Renal cortical epithelial cell (primary cell): ENCODE results near the gene CBX1. TPM values are rescaled to one million over a fixed set of nuclear protein-coding genes. Genes with fewer than 3 reads are reported as not detected.
"Not testable (repeated sequence)": the region's sequence is repeated elsewhere in the genome, so short reads cannot be mapped to it uniquely, and the experiment has no call there.

Source experiments
- DNase-seq: peaks from one replicate; pipeline ENCODE4 v3.0.0-alpha.2; 2011; ENCODE audit warnings: low read depth
- total RNA-seq: library from RNA; depleted of rRNA; stranded (reverse); fragments of >200 nt; gene quantifications from 2 replicates; pipeline ENCODE4 v1.2.3, GENCODE V29; 2014

Gene CBX1
- total RNA-seq, 1 donor from 2014 or later, result 88.3 TPM

DNA sequence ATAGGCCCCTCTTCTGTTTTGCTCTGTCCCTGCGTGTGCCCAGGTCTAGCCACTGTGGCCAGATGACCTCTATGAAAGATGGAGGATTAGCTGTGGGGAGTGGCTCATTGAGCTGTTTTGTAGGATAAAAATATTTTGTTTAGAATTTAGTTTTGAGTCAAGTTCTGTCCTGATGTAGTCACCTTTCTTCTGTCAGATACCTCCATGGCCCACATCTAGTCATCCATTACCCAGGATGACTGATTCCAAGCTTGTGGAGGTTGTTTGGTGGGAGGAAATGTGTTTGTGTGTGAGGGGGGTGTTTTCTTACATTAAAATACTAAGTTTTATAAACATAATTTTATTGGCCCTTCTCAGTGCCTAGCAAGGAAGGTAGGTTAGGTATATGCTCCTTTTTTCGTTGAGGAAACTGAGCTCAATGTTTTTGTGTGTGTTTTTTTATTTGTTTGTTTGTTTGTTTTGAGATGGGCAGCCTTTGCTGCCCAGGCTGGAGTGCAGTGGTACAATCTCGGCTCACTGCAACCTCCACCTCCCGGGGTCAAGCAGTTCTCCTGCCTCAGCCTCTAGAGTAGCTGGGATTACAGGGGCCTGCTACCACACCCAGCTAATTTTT, 22.6 kb upstream of the CBX1 start:
- DNase-seq, result no peak

DNA sequence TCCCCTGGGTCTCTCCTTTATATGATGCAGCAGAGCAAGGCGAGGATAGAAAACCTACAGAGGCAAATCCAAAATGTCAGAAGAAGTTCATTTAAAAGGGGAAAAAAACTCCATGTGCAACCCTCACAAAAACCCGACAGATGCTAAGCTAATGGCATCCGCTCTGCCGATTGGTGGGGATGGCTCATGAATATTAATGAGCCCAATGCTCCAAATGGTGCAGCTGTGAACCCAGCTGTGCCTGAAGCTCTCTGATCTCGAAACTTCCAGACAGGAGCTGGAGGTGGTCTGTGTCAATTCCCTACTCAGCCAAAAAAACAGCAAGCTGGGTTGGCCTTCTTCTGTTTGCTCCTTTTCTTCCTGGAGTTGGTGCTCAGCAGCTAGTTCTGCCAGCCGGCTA, 21.8 kb upstream of the CBX1 start:
- DNase-seq, result no peak

DNA sequence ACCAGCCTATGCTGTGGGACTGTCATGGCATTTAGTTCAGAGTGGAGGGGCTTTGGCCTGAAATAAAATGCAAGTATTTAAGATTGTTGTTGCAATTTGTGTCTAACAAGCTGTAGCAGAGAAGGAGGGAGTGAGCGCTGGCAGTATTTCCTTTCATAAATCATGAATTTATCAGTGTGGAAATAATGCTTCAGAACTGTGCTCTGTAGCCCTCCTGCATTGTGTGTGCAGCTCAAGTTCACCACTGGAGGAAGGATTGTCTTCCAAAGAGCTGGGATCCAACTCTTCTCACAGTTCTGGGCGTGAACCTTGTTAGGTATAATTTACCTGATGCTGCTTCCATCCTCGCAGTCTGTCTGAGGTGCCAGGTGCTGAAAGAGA, 21.4 kb upstream of the CBX1 start:
- no peak for DNase-seq

DNA sequence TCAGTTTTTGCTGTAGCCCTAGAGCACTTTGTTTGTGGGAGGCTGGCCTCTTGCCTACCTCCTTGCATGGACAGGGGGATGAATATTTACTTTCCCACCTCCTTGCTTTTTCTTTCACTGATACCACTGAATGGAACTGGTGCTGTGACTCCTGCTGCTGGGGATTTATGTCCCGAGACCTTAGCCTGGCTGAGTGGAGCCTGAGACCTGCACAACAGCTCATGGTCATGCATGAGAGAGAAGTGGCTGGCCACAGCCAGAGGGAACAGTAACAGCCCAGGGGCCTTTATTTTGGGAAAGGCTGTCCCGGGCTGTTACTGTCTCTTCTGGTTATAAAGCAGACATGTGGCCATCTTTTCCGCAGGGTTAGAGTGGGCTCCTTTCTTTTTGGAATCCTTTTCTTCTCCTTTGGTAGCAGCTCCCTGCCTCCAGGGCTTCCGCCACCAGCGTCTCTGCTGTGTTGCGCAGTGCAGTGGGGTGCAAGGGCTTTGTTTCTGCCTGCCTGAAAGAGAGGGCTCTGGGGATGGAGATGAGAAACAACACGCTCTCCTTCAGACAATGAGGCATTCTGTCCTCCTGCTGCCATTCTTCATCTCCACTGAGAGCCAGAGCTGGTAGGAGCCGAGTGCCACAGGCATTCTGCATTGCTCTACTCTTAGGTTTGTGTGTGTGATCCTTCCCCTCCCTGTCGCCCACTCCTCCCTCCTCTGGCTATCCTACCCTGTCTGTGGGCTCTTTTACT, 20.8 kb upstream of the CBX1 start:
- no peak for DNase-seq

DNA sequence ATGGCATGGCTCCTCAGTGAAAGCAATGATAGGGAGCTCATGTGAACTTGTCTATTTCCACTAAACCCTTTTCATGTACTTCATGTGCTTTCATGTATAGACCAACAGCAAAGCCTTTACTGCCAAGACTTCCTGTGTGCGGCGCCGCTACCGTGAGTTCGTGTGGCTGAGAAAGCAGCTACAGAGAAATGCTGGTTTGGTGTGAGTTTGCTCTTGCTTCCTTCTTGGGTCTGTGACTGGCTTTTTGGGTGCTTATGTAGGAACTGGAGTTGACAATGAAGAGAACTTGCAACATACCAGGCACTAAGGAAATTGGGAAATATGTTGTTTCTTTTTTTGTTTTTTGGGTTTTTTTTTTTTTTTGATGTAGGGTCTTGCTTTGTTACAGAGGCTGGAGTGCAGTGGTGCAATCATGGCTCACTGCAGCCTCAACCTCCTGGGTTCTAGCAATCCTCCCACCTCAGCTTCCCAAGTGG, 12.0 kb upstream of the CBX1 start:
- no peak for DNase-seq

DNA sequence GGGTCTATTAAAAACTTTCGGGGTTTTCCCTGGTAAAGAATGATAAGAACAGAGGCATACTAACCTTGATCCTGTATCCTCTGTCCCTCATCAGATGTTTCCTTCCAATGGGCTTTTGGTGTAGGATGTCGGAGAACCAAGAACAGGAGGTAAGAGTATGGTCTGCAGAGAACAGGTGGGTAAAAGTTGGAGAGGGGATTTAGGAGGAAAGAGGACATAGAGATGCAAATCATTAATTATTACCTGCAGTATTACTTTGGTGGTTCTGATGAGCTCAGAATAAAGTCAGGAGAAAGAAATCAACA, 10.6 kb upstream of the CBX1 start:
- no peak for DNase-seq

DNA sequence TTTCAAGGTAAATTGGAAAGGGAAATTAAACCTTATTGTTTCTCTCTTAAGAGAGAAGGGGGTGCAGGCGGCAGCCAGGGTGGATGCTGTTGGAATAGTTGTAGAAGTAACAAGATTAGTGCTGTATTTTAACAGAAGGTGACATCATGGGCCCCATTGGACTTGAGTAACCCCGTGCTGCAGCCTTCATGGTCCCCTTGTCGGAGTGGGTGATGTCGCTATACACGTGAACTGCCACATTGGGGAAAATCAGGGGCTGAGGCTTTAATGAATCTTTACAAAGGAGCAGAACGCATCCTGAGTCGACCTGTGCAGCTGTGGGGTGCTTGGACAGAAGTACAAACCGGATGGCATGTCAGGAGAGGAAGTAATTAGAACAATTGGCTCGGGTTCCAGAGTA, 9.5 kb upstream of the CBX1 start:
- DNase-seq, result no peak

DNA sequence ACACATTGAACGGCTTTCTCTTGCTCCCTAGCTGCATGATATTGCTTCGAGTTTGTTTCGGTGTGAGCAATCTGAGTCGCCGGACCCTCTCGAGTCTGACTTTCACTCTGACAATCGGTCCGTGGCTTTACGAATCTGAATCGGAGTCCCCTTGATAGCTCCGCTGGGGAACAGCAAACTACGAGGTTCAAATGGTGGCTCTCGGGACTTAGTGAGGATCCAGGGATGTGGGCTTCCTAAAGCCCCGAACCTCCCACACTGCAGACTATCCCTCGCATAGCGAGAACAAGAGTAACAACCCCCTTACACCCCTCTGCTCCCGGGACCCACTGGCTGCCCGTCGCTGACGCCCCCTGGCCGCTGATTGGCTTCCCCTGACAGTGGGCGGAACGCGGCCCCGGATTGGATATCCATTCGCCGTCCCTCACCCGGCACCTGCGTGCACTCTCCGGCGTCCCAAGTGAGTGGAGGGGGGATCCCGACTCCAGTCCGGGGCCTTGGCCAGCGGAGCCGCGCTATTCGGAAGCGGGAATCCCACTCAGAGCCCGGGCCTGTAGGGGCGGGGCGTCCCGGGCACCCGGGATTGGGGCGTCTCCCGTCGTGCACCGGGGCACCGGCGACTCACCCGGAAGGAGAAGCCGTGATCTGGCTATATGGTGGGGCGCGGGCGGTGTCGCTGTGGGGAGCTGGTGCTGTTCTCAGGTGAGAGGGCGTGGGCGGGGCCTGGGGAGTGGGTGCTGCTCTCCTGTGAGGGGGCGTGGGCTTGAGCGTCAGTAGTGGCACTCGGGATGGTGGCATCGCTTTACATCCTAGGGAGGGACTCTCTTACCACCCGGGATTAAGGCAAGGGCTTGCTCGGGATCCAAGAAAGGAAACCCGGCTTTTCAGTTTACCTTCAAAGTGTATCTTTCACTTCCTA, 6.1 kb upstream of the CBX1 start, which contains the start of gene SNX11:
Gene SNX11 (plus strand): TSS at position 630 of the 919 bp plus-strand sequence. CDS start 4,278 bp downstream, outside the sequence.
- DNase-seq, result peak; percentile 70

DNA sequence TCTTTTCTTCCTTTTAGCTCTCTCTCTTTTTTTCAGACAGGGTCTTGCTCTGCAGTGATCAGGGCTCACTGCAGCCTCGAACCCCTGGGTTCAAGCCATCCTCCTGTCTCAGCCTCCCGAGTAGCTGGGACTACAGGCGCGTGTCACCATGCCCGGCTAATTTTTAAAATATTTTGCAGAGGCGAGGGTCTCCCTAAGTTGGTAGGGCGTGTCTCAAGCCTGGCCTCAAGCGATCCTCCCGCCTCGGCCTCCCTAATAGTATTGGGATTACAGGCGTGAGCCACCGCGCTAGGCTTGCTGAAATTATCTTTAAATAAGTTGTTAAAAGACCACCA, 5.5 kb upstream of the CBX1 start:
- DNase-seq, result no peak

DNA sequence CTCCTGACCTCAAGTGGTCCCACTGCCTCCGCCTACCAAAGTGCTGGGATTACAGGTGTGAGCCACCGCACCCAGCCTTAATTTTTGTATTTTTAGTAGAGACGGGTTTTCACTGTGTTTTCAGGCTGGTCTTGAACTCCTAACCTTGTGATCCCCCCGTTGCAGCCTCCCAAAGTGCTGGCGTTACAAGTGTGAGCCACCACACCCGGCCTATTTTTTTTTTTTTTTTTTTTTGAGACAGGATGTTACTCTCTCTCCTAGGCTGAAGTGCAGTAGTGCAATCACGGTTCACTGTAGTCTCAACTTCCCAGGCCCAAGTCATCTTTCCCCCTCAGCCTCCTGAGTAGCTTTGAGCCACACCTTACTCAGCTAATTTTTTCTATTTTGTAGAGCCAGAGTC, 3.2 kb upstream of the CBX1 start:
- DNase-seq, result no peak

DNA sequence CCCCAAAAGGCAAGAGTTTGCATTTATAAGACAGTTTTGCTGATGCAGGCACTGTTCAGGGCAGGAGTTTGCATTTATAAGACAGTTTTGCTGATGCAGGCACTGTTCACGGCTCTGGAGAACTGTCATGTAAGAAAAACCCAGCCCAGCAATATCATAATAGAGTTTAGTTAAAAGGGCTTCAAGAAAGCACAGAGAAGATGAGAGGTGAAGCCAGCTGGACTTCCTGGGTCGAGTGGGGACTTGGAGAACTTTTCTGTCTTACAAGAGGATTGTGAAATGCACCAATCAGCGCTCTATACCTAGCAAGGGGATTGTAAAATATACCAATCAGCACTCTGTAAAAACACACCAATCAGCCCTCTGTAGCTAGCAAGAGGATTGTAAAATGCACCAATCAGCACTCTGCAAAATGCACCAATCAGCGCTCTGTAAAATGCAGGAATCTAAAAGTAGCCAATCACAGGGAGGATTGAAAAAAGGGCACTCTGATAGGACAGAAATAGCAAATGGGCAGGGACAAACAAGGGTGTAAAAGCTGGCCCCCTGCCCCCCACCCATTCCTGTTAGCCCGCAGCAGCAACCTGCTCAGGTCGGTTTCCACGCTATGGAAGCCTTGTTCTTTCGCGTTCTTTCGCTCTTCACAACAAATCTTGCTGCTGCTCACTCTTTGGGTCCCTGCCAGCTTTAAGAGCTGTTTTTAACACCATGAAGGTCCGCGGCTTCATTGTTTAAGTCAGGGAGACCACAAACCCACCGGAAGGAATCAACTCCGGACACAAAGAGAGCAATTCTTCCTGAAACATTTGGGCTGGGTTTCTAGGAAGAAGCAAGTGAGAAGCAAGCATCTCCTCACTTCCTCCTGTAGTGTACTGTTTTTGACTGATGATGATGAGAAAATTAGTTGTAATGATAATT, 1.8 kb upstream of the CBX1 start:
- no peak for DNase-seq

DNA sequence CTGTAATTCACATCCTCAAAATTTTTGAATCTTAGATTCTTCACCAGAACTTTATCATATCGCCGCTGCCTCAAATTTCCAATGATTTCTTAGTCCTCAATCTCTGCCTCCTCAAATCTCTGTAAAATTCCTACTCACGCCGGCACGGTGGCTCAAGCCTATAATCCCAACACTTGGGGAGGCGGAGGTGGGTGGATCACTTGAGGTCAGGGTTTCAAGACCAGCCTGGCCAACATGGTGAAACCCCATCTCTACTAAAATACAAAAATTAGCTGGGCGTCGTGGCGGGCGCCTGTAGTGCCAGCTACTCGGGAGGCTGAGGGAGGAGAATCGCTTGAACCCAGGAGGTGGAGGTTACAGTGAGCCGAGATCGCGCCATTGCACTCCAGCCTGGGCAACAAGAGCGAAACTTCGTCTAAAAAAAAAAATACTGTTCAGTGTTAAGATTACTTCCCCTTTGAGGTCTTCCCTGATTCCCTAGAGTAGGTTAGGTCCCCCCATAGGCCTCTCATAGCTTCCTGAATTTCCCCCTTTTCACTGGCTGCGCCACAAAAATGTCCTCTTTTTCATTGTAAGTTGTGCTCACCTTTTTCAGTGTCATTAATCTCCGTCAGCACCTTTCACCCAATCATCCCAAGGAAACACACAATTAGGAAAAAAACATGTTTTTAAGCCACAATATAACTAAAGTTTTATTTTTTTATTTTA, 919 bp upstream of the CBX1 start:
- no peak for DNase-seq

DNA sequence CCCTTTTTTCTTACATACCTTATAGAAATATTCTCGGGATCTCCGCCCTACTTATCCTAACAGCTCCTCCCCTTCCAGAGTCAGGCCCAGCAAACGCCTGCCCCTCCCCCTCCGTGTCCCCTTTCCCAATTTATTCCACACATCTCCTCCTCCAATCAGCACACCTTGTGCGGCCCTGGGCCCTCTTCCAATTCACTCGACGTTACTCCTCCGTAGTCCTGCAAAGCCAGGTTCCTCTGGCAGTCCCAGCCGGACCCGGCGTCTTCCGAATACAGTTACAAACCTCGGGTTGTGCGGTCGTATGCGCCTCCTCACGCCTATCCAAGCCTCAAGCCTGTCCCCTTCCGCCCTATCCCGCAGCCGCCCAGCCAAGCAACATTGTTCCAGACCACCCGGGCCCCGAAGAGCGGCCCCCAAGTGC, 677 bp downstream of the CBX1 start:
- DNase-seq, result peak; percentile 26

DNA sequence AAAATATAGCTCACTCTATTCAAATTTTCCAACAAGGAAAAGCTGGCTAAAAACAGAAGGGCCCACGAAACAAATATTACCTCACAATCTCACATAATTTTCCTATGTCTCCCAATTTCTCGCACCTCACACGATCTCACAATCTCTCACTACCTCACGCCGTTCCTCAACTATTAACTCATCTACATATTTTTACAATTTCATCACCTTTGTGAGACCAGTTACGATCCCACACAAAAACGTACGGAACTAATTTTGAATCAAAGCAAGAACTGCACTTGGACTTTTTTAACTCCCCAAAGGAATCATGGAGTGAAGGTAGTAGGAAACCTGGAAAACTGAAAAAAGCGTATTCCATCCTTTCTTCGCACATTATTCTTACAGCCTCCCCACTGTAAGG, 1.1 kb downstream of the CBX1 start:
- no peak for DNase-seq

DNA sequence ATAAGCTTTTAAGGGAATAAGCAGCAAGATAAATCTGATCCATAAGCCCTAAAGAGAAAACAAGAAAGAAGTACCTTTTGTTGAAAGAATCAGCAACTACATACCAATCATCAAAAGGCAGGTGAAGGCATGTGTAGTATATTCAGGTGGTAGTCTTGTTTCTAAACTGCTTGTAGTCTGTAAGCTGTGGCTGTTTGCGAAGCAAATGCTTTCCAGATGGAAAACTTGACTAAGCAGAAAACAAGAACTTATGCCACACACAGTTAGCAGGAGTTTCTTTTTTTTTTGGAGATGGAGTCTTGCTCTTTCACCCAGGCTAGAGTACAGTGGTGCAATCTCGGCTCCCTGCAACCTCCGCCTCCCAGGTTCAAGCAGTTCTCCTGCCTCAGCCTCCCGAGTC, 5.7 kb downstream of the CBX1 start:
- DNase-seq, result no peak

DNA sequence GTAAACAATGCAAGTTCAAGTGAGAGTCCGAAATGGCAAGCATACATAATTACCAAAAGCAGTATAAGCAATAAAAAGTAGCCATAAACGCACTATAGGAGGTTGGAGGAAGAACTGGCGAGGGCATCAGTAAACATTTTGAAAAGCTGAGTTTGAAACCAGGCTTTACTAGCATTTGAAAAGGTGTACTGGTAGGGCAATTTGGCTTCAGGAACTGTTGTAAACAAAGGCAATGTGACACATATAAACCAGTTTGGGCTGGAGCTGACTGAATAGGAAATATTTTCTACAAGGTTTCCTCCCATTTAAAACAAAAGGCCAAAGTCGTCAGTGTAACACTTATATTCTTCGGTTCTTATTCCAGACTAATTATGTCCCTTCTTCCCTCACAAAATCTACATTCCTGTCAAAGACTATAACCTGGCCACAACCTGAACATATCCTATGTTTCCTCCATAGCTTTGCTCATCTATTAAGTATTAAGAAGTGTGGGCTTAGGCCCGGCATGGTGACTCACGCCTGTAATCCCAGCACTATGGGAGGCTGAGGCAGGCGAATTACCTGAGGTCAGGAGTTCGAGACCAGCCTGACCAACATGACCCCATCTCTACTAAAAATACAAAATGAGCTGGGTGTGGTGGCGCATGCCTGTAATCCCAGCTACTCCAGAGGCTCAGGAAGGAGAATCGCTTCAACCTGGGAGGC, 7.8 kb downstream of the CBX1 start:
- peak; percentile 71 for DNase-seq

DNA sequence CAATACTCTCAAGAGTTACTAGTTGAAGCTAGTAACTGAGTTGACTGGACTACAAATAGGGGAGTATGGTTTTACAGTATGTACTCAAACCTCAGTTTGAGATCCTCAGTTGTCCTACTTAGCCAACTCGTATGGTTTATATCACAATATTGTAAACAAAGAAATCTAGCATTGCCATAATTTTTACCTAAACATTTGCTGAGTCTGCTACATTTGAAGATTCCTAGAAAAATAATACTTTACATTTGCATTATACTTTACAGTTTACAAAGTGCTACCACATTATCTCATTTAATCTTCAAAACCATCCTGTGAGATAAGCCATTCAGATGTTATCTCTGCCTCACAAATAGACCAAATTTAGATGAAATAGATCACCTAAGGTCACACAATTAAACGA, 16.3 kb downstream of the CBX1 start:
- no peak for DNase-seq

DNA sequence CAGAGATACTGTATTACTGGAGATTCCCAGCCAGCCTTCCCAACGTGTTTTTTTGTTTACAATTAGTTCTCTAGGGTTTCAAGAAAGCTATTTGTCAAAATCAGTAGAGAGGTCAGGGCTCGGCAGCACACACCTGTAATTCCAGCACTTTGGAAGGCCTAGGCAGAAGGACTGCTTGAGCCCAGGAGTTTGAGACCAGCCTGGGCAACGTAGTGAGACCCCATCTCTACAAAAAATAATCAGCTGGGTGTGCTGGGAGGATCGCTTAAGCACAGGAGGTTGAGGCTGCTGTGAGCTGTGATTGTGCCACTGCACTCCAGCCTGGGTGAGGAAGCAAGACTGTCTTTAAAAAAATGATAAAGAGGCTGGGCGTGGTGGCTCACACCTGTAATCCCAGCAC, 19.4 kb downstream of the CBX1 start:
- DNase-seq, result no peak

DNA sequence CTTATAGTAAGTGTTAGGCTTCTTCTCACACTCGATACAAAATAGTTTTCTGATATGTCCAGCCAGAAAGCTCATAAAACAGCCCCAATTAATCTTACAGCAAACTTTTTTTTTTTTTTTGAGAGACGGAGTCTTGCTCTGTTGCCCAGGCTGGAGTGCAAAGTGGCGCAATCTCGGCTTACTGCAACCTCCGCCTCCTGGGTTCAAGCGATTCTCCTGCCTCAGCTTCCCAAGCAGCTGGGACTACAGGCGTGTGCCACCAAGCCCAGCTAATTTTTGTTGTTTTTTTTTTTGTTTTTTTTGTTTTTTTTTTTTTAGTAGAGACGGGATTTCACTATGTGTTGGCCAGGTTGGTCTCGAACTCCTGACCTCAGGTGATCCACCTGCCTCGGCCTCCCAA, 24.1 kb downstream of the CBX1 start:
- DNase-seq, result not testable (repeated sequence)

DNA sequence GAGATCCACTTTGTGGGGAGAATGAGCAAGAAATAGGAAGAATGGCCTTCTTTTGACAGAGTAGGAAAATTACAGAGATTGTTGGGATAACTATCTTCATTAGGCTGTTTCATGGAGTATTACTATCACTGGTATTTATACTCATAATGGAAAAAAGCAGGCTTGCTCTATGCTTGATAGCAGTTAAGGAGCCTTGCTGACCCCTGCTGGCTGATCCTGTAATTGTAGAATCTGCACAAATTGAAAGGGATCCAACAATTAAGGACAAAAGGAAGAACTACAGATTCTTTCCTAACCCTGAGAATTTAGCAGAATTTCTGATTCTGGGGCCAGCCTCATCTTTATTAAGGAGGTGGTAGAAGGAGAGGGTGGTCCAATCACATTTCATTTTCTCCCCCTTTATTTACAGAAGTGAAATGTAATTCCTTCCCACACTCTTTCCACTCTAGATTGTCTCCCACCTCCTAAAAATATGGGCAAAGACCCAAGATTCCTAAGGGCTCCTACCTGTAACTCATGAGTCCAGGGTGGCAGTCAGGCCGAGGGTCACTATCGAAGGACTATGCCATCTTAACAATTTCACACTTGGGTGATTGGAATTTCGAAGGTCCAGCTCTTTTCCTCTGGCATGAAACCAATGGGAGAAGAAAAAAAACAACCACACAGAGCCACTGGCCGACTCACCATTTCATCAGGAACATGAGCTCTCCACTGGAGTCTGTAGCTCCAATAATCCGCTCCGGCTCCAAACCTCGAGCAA, 26.8 kb downstream of the CBX1 start:
- peak; percentile 95 for DNase-seq
